Mesothelial cell of epicardium (in vitro differentiated cells): ENCODE results near the gene ME2. TPM values are rescaled to one million over a fixed set of nuclear protein-coding genes. Genes with fewer than 3 reads are reported as not detected.
"Not testable (repeated sequence)": the region's sequence is repeated elsewhere in the genome, so short reads cannot be mapped to it uniquely, and the experiment has no call there.

Experiments used
- DNase-seq, 2 experiments: peaks; one replicate each; pipeline ENCODE4 v3.0.0; 2021; ENCODE audit warnings: low spot score in 2 of 2; ENCODE audit not compliant: unreplicated experiment in 2 of 2
- H3K27ac Mint-ChIP-seq: 2 replicates; pipeline ENCODE4 v1.8.0; 2021; ENCODE audit warnings: mixed read lengths
- H3K27me3 Mint-ChIP-seq: 2 replicates; pipeline ENCODE4 v1.8.0; 2021; ENCODE audit warnings: low read depth, mixed read lengths
- H3K36me3 Mint-ChIP-seq: 2 replicates; pipeline ENCODE4 v1.8.0; 2021; ENCODE audit warnings: mixed read lengths
- H3K4me1 Mint-ChIP-seq: 2 replicates; pipeline ENCODE4 v1.8.0; 2021; ENCODE audit warnings: mixed read lengths
- H3K4me3 Mint-ChIP-seq: 2 replicates; pipeline ENCODE4 v1.8.0; 2021; ENCODE audit warnings: mild to moderate bottlenecking, moderate library complexity, mixed read lengths
- H3K9me3 Mint-ChIP-seq: 2 replicates; pipeline ENCODE4 v1.8.0; 2021; ENCODE audit warnings: mixed read lengths
- total RNA-seq: library from RNA; stranded (reverse); gene quantifications from 3 replicates; pipeline ENCODE4 v1.2.1, GENCODE V29; 2021
- TF ChIP-seq, protein P1 (sequence below): fragments of 200-600 bp; sonication (generic); IDR thresholded peaks from one replicate; pipeline ENCODE4 v1.5.0; 2021; ENCODE audit warnings: antibody characterized with exemption; ENCODE audit not compliant: unreplicated experiment

ME2 gene
- total RNA-seq = 32.8 to 37.3 TPM (median 35.8 TPM) in 3 replicates

DNA sequence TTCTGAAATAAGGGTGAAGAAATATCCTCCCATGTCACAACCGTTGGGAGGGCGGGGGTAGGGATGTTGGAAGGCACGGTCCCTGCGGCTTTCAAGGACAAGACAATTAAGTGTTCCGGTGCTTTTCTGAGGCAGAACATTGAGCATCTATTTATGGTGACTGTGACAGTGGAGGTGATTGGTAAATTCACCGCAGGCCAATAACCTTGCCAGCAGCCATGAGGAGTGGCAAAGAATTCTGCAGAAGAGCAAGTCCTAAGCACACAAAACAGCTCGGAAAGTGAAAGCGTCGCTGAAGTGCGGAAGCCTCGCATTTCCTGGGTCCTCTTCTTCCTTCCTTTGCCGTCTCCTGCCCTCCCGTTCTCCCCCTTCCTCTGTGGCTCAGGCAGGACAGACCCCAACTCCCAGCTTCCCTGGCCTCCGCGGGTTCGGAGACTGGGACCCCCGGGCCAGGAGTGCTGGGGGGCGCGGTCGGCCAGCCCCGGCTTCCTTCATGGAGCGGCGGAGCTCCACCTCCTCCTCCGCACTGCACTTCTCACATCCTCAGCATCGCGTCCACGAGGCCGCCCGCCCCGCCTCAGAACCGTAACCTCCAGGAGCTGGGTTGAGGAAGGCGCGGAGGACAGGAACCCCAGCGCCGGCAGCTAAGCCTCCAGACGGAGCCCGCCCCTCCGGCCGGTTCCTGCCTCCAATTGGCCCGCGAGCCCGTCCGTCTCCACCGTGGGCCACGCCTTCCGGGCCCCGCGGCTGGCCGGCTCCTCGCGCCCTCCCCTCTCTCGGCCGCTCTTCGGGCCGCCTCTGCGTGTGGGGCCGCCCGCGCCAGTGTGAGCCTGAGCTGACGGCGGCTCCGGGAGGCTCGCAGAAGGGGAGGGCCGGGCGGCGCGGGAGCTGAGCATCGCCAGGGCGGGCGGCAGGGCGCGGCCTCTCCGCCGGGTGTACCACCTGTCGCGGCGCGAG, at the start of gene ME2:
TSS of gene ME2 (plus strand) at position 774 of the 957 bp plus-strand sequence. CDS start 16,703 bp downstream, outside the sequence.
- no peaks in the 10 kb centered on the region for H3K27me3 Mint-ChIP-seq
- H3K4me3 Mint-ChIP-seq = peak within 1 kb of the TSS; percentile 98
- no peaks in the 10 kb centered on the region for H3K36me3 Mint-ChIP-seq
- H3K9me3 Mint-ChIP-seq = no peaks in the 10 kb centered on the region
- DNase-seq = peak; percentile 83 to 98
- H3K4me1 Mint-ChIP-seq = peaks cover 14% of the 10 kb centered on the region
- H3K27ac Mint-ChIP-seq = peak within 1 kb of the TSS; percentile 96
- TF ChIP-seq, protein P1, sequence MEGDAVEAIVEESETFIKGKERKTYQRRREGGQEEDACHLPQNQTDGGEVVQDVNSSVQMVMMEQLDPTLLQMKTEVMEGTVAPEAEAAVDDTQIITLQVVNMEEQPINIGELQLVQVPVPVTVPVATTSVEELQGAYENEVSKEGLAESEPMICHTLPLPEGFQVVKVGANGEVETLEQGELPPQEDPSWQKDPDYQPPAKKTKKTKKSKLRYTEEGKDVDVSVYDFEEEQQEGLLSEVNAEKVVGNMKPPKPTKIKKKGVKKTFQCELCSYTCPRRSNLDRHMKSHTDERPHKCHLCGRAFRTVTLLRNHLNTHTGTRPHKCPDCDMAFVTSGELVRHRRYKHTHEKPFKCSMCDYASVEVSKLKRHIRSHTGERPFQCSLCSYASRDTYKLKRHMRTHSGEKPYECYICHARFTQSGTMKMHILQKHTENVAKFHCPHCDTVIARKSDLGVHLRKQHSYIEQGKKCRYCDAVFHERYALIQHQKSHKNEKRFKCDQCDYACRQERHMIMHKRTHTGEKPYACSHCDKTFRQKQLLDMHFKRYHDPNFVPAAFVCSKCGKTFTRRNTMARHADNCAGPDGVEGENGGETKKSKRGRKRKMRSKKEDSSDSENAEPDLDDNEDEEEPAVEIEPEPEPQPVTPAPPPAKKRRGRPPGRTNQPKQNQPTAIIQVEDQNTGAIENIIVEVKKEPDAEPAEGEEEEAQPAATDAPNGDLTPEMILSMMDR = no peak

DNA sequence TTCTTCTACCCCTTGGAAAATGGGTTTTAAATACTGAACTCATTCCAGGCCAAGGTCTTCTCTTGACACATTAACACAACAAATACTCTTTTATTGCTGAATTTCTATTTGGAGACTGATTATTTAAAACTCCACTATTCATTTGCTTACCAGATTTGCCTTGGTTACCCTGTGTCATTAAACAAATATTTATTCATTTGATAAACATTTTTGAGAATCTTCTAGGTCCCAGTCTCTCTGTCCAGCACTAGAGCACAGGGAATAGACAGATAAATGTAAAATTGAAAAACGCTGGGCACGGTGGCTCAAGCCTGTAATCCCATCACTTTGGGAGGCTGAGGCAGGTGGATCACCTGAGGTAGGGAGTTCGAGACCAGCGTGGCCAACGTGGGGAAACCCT, 49.3 kb upstream of the ME2 start:
- no peak for DNase-seq
- Mint-ChIP-seq H3K27ac (no peak overlapping the region), H3K36me3 (no peaks in the 10 kb centered on the region), H3K27me3 (no peaks in the 10 kb centered on the region), H3K9me3 (no peaks in the 10 kb centered on the region), H3K4me1 (no peaks in the 10 kb centered on the region), H3K4me3 (no peak overlapping the region)
- TF ChIP-seq, protein P1 = no peak

DNA sequence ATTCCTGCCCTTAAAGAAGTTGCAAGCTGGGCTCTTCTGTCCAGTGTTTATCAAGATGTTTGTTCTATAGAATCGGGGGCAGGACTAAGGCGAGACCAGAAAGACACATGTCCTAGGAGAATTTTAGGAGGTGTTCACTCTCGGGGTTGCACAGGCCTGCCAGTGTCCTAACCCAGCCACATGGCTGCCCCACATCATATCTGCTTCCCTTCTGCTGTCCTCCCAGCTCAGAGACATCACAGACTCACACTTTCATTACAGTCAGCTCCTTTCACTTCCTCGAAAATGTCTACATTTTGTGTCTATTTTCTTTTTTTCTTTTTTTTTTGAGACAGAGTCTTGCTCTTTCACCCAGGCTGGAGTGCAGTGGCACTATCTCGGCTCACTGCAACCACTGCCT, 48.4 kb upstream of the ME2 start:
- H3K4me3 Mint-ChIP-seq = no peak overlapping the region
- TF ChIP-seq, protein P1 = no peak
- no peak for DNase-seq
- no peaks in the 10 kb centered on the region for H3K9me3 Mint-ChIP-seq
- H3K27ac Mint-ChIP-seq = no peak overlapping the region
- H3K36me3 Mint-ChIP-seq = no peaks in the 10 kb centered on the region
- no peaks in the 10 kb centered on the region for H3K4me1 Mint-ChIP-seq
- H3K27me3 Mint-ChIP-seq = no peaks in the 10 kb centered on the region

DNA sequence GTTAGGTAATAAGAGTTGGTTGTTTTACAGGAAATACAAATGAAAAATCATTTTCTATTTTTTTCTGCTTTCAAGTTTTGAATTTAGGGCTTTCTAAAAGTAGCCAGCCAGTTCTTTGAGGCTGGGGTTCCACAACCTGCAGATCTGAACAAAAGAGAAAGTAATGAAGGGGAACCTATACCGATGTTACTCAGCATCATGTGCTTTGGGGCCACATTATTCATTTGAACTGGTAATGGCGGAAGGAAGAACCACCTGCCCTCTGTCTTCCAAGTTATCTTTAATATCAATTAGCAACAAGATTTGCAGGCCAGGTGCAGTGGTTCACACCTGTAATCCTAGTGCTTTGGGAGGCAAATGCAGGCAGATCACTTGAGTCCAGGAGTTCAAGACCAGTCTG, 46.2 kb upstream of the ME2 start:
- Mint-ChIP-seq H3K4me3 (no peak overlapping the region), H3K36me3 (no peaks in the 10 kb centered on the region), H3K4me1 (peaks cover 12% of the 10 kb centered on the region), H3K27me3 (no peaks in the 10 kb centered on the region), H3K9me3 (no peaks in the 10 kb centered on the region), H3K27ac (no peak overlapping the region)
- TF ChIP-seq, protein P1 = no peak
- no peak for DNase-seq

DNA sequence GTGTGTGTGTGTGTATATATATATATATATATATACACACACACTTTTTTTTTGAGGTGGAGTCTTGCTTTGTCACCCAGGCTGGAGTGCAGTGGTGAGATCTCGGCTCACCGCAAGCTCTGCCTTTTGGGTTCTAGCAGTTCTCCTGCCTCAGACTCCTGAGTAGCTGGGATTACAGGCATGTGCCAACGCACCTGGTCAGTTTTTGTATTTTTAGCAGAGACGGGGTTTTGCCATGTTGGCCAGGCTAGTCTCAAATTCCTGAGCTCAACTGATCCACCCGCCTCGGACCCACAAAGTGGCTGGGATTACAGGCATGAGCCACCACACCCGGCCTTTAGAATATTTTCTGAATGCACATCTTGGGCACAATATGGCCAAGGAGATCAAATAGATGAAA, 45.4 kb upstream of the ME2 start:
- H3K4me1 Mint-ChIP-seq = peaks cover 12% of the 10 kb centered on the region
- H3K27me3 Mint-ChIP-seq, DNase-seq, H3K27ac Mint-ChIP-seq, H3K4me3 Mint-ChIP-seq, H3K9me3 Mint-ChIP-seq, H3K36me3 Mint-ChIP-seq: not testable (repeated sequence)

DNA sequence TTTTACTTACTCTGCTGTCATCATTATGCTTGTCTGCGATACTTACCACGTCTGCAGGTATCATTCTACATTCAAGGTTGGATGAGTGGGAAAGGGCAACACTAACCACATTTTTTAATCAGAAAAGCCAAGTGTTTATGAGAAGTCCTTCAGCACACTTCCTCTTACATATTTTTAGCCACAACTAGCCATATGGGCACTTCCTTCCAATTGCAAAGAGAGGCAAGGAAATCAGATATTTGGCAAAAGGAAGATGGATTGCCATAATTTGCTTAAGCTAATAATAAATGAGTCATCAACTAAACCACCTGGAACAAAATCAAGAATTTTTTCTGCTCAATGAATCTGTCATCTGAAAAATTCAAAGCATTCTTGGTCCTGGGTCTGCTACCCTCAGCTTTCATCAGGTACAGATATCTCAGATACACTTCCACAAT, 42.4 kb upstream of the ME2 start:
- TF ChIP-seq, protein P1 = no peak
- Mint-ChIP-seq H3K27ac (peak overlapping the region; percentile 7), H3K36me3 (no peaks in the 10 kb centered on the region), H3K9me3 (no peaks in the 10 kb centered on the region), H3K27me3 (peaks cover 9% of the 10 kb centered on the region), H3K4me1 (peaks cover 12% of the 10 kb centered on the region), H3K4me3 (no peak overlapping the region)
- DNase-seq = no peak
